Vagina (tissue), 2 donors: ENCODE measurements around the gene MPIG6B.

Experiments used
- CTCF ChIP-seq, 3 experiments: fragments of 450-650 bp in 2 of 3; fragments of 200-600 bp in 1 of 3; sonication (generic) in 1 of 3; IDR thresholded peaks; one replicate each; pipeline ENCODE4 v1.5.1; 2017 to 2019; ENCODE audit warnings: antibody characterized with exemption in 3 of 3, mild to moderate bottlenecking in 2 of 3, moderate library complexity in 2 of 3
- POLR2AphosphoS5 ChIP-seq, 2 donors: sonication (generic); formaldehyde crosslinking; IDR thresholded peaks; one replicate each; pipeline ENCODE4 v1.9.0; 2017; ENCODE audit warnings: antibody characterized with exemption in 2 of 2, mild to moderate bottlenecking in 2 of 2, low read depth in 1 of 2; ENCODE audit not compliant: insufficient read depth in 1 of 2

GRCh38 chr6:31692886-31693285 lies 30.3 kb upstream of the MPIG6B start:
- TF ChIP-seq CTCF (IDR thresholded peaks at IDR 0.05) = no peak
- TF ChIP-seq POLR2AphosphoS5 (IDR thresholded peaks at IDR 0.05; ENCODE audit: insufficient read depth in 1 of 2, low read depth in 1 of 2) = no peak
